IPS-18a (cell line): ENCODE measurements around the gene PTCRA.
"Not testable (repeated sequence)": the region's sequence is repeated elsewhere in the genome, so short reads cannot be mapped to it uniquely, and the experiment has no call there.

Experiments used
- H3K27ac ChIP-seq: one replicate; pipeline ENCODE4 v1.5.1; 2013; ENCODE audit warnings: low read length
- H3K27me3 ChIP-seq: one replicate; pipeline ENCODE4 v1.6.1; 2013; ENCODE audit warnings: mild to moderate bottlenecking, low read length; ENCODE audit not compliant: control insufficient read depth, insufficient read depth
- H3K36me3 ChIP-seq: one replicate; pipeline ENCODE4 v1.6.1; 2013; ENCODE audit warnings: low read depth, low read length; ENCODE audit not compliant: control insufficient read depth
- H3K4me1 ChIP-seq: one replicate; pipeline ENCODE4 v1.6.1; 2013; ENCODE audit warnings: low read depth, low read length; ENCODE audit not compliant: control insufficient read depth
- H3K4me3 ChIP-seq: one replicate; pipeline ENCODE4 v1.5.1; 2013; ENCODE audit warnings: low read length
- H3K9ac ChIP-seq: one replicate; pipeline ENCODE4 v1.6.1; 2013; ENCODE audit warnings: mild to moderate bottlenecking, low read length, moderate library complexity
- H3K9me3 ChIP-seq: one replicate; pipeline ENCODE4 v1.6.1; 2013; ENCODE audit warnings: low read depth, low read length; ENCODE audit not compliant: control insufficient read depth

The PTCRA gene

GRCh38 chr6:42915732-42916131, at the start of gene PTCRA:
PTCRA (plus strand) TSS chr6:42916053; CDS start chr6:42916070, 17 bp downstream.
- Histone ChIP-seq H3K27ac (no peak within 1 kb of the TSS), H3K36me3 (no peaks in the 10 kb centered on the region), H3K9me3 (no peaks in the 10 kb centered on the region), H3K4me3 (no peak within 1 kb of the TSS), H3K27me3 (no peaks in the 10 kb centered on the region), H3K9ac (no peak within 1 kb of the TSS), H3K4me1 (no peaks in the 10 kb centered on the region)

GRCh38 chr6:42870145-42870936, 45.5 kb upstream of the PTCRA start:
- Histone ChIP-seq H3K9ac (no peak overlapping the region), H3K4me1 (no peaks in the 10 kb centered on the region), H3K9me3 (no peaks in the 10 kb centered on the region), H3K36me3 (peaks cover 3% of the 10 kb centered on the region), H3K27me3 (no peaks in the 10 kb centered on the region), H3K4me3 (no peak overlapping the region), H3K27ac (no peak overlapping the region)

- H3K9ac ChIP-seq, result no peak overlapping the region
- no peak overlapping the region for H3K27ac ChIP-seq
- no peaks in the 10 kb centered on the region for H3K4me1 ChIP-seq
- H3K4me3 ChIP-seq, result no peak overlapping the region
- peaks cover 1% of the 10 kb centered on the region for H3K36me3 ChIP-seq
- no peaks in the 10 kb centered on the region for H3K27me3 ChIP-seq
- H3K9me3 ChIP-seq, result no peaks in the 10 kb centered on the region
Observed at GRCh38 chr6:42871711-42872110, 44.1 kb upstream of the PTCRA start.

GRCh38 chr6:42873313-42873712, 42.5 kb upstream of the PTCRA start:
- H3K27ac ChIP-seq, result no peak overlapping the region
- no peaks in the 10 kb centered on the region for H3K36me3 ChIP-seq
- no peak overlapping the region for H3K9ac ChIP-seq
- H3K4me3 ChIP-seq, result no peak overlapping the region
- H3K27me3 ChIP-seq, result no peaks in the 10 kb centered on the region
- no peaks in the 10 kb centered on the region for H3K9me3 ChIP-seq
- H3K4me1 ChIP-seq, result no peaks in the 10 kb centered on the region

DNA sequence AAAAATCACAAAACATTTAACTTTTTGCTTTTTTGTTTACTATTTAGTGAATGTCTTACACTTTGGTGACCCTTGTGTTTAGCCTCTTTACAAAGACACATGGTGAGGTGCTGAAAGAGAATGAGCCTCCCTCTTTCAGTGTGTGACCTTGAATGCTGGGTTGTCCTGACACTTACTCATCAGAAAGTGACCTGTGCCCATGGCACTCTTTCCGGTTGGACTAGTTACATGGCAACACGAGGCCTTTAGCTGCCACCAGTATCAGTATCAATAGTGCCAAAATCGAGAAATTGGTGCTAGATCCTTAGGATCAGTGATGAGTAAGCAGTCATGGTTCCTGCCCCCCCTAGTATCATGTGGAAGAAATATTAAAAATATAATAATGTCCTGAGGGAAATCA, 38.2 kb upstream of the PTCRA start:
- H3K9me3 ChIP-seq, result no peaks in the 10 kb centered on the region
- H3K4me1 ChIP-seq, result no peaks in the 10 kb centered on the region
- no peaks in the 10 kb centered on the region for H3K36me3 ChIP-seq
- H3K27ac ChIP-seq, result no peak overlapping the region
- no peak overlapping the region for H3K4me3 ChIP-seq
- H3K27me3 ChIP-seq, result no peaks in the 10 kb centered on the region
- H3K9ac ChIP-seq, result no peak overlapping the region

- H3K4me3 ChIP-seq, result peak within 1 kb of the TSS; percentile 95
- no peaks in the 10 kb centered on the region for H3K27me3 ChIP-seq
- peaks cover 19% of the 10 kb centered on the region for H3K36me3 ChIP-seq
- H3K27ac ChIP-seq, result peak within 1 kb of the TSS; percentile 85
- no peaks in the 10 kb centered on the region for H3K4me1 ChIP-seq
- H3K9me3 ChIP-seq, result no peaks in the 10 kb centered on the region
- H3K9ac ChIP-seq, result peak within 1 kb of the TSS; percentile 94
Observed at GRCh38 chr6:42879372-42880239, 36.2 kb upstream of the PTCRA start, which contains the start of gene RPL7L1. RPL7L1 (plus strand) TSS chr6:42879616; CDS start chr6:42879911, 295 bp downstream.

DNA sequence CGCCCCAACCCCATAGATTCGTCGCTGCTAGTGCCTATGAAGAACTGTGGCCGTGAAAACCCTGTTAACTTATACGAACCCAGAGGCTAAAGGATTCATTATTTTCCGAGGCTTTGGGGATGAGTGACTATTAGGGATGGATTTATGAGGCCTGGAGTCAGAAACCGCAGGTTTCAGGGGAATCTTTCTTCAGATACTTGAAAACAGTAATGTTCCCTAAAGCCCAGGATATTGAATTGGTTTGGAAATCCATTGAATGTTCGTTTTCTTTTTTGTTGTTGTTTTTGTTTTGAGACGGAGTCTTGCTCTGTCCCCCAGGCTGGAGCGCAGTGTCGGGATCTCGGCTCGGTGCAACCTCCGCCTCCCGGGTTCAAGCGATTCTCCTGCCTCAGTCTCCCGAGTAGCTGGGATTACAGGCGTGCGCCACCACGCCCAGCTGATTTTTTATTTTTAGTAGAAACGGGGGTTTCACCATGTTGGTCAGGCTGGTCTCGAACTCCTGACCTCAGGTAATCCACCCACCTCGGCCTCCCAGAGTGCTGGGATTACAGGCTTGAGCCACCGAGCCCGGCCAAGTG, 35.5 kb upstream of the PTCRA start:
- peak overlapping the region; percentile 85 for H3K27ac ChIP-seq
- H3K4me1 ChIP-seq, H3K9me3 ChIP-seq, H3K27me3 ChIP-seq: not testable (repeated sequence)
- peak overlapping the region; percentile 95 for H3K4me3 ChIP-seq
- H3K36me3 ChIP-seq, result peaks cover 24% of the 10 kb centered on the region
- peak overlapping the region; percentile 94 for H3K9ac ChIP-seq

- H3K4me1 ChIP-seq, H3K27ac ChIP-seq, H3K27me3 ChIP-seq, H3K9me3 ChIP-seq: not testable (repeated sequence)
- peak overlapping the region; percentile 94 for H3K9ac ChIP-seq
- H3K4me3 ChIP-seq, result peak overlapping the region; percentile 95
- peaks cover 29% of the 10 kb centered on the region for H3K36me3 ChIP-seq
Observed at GRCh38 chr6:42880871-42881270, 35.0 kb upstream of the PTCRA start.

- no peak overlapping the region for H3K9ac ChIP-seq
- H3K4me1 ChIP-seq, result no peaks in the 10 kb centered on the region
- no peaks in the 10 kb centered on the region for H3K9me3 ChIP-seq
- peaks cover 39% of the 10 kb centered on the region for H3K36me3 ChIP-seq
- H3K4me3 ChIP-seq, result no peak overlapping the region
- H3K27ac ChIP-seq, result no peak overlapping the region
- H3K27me3 ChIP-seq, result no peaks in the 10 kb centered on the region
Observed at GRCh38 chr6:42885702-42886101, 30.2 kb upstream of the PTCRA start.

DNA sequence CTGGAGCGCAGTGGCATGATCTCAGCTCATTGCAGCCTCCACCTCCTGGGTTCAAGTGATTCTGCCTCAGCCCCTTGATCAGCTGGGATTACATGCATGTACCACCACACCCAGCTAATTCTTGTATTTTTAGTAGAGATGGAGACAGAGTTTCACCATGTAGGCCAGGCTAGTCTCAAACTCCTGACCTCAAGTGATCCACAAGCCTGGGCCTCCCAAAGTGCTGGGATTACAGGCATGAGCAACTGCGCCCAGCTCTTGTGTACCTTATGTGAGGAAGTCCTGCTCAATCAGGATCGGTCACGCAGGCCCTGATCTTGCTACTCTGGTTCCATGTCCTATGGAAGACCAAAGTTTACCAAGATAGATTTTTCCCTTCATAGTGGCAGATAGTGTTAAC, 27.7 kb upstream of the PTCRA start:
- not testable (repeated sequence) for H3K4me1 ChIP-seq, H3K9ac ChIP-seq, H3K27me3 ChIP-seq, H3K4me3 ChIP-seq, H3K27ac ChIP-seq, H3K9me3 ChIP-seq
- peaks cover 34% of the 10 kb centered on the region for H3K36me3 ChIP-seq

DNA sequence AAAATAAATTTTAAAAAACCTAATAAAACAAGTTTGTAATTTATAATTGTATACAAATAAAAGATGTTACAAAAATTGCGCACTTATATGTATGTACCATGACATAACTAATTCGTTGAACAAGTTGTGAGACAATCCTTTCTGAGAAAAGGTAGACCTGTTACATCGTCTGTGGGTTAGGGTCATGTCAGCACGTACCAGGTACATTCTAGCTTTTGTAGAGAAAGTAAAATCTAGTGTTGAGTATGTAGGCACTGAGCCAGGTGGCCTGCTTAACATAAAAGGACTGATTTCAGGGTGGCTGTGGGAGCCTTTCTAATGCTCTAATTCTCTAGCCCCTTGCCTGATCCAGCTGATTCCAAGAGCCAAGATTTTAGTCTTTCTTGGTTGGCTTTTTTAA, 26.0 kb upstream of the PTCRA start:
- Histone ChIP-seq H3K27ac (peak overlapping the region; percentile 22), H3K9me3 (no peaks in the 10 kb centered on the region), H3K27me3 (no peaks in the 10 kb centered on the region), H3K36me3 (peaks cover 18% of the 10 kb centered on the region), H3K4me3 (peak overlapping the region; percentile 73), H3K9ac (peak overlapping the region; percentile 81), H3K4me1 (no peaks in the 10 kb centered on the region)
